Stimulated activated CD8-positive, alpha-beta memory T cell treated with anti-CD3 and anti-CD28 coated beads, Interleukin-15, amount 100 ng/mL, for 4 hours (primary cell): Measurements from ENCODE around the gene TBCD.

Source experiments
- DNase-seq, 2 donors: peaks; one replicate each; pipeline ENCODE4 v3.0.0-alpha.2; 2020; ENCODE audit warnings: low read depth in 2 of 2

Gene TBCD

DNA sequence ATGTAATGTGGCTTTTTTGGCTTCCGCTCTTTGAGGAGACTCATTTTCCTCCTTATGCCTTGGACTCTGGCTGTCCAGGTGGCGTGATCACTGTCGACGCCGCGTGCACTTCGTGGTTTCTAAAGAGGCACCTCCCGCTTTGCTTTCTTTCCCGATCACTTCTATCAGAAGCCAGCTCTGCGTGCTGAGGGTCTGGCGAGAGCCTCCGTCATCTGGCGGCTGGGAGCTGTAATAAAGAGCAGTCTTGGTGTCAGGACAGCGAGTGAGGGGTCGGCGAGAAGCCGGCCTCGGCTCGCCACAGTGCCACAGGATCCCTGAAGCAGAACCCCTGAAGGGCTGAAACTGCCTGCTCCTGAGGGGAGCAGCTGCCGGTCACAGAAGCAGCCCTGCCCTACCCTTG, 80.5 kb downstream of the TBCD start:
- DNase-seq: no peak

DNA sequence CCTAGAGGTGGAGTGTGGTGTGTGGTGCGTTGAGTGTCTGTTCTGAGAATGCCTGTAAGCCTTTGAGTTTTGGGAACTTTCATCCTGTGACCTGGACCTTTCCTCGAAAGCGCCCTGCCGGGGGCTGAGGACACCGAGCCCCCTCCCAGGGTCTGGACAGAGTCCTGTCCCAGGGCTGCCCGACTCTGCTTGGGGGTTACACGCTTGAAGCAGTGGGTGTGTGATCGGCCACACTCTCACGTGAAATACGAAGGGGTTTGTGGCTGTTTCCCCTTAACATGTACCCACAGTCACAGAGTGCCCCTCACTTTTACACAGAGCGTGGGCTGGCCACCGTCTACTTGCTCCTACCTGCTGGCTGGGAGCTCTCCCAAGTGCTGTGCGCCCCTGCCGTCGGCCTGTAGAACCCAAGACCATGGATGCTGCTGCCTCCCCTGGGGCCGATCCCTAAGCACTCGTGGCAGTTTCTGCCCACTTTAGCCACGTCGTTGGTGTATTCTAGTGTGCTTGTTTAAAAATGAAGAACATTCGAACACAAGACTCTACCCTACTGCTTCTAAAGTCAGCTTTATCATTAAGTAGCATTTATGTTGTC, 81.1 kb downstream of the TBCD start:
- no peak for DNase-seq

DNA sequence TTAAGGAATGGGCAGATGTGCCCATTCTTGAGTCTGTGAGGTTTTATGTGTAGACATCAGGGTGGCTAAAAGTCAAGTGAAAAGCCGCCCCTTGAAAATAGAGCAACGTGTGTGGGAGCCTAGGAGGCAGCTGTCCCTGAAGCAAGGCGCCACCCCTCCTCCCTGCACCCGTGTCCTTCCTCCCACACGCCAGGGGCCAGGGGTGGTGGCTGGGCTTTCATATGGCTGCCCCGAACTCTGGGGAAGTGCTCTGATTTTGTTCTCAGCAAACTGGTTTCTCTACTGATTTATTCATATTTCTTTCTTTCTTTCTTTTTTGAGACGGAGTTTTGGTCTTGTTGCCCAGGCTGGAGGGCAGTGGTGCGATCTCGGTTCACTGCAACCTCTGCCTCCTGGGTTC, 83.3 kb downstream of the TBCD start:
- DNase-seq: no peak

DNA sequence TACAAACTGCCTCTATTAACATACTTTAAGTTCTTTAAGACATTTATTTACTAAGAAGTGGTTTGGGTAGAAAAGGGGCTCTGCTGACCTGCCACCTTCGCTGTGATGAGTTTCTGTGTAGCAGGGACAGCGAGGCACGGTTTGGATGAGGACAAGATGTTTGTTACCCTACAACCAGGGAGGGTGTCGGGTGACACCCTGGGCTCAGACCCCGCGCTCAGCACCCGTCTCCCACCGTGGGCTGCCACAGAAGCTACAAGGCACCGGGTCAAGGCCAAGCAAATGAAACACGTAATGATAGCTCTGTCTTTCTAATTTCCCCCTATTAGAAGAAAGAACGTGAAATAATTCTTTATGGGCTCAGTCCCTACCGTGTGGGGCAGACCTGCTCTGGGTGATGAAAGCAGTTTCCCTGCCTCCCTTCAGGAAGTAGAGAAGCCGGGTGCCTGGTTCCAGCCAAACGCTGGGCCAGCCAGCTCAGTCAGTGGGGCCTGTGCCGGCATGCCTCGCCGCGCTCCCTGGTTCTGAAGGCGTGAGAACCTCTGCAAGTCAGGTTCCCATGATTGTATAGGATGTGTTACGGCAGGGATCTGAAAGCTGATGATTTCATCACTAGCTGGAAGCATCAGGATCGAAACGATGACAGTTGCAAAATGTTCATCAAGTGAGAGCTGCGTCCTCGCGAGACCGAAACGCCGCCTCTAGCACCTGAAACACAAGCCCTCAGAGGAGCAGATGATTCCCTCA, 84.1 kb downstream of the TBCD start:
- no peak for DNase-seq

DNA sequence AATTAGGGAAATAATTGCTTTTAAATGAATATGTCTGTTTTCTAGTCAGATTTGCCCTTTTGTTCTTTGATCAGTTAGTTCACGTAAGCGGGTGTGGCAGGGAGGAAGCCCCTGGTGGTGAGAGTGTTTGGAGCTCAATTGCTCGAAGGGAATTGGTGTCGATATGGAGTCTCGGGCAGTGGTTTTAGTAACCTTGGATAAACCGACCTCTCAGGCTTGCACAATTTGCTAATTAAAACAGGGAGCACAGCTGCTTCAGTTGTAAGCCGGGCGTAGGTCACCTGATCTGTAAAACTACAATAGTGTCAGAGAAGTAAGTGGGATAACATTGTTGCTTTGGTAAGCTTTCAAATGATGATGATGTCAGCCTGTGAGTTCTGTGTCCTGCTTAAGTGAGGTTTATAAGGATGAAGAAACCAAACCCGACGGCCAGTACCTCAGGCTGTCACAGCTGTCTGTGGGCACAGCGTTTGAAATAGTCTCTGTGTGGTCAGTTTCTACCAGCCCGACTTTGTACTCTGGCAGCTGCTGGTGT, 85.0 kb downstream of the TBCD start:
- DNase-seq: no peak

DNA sequence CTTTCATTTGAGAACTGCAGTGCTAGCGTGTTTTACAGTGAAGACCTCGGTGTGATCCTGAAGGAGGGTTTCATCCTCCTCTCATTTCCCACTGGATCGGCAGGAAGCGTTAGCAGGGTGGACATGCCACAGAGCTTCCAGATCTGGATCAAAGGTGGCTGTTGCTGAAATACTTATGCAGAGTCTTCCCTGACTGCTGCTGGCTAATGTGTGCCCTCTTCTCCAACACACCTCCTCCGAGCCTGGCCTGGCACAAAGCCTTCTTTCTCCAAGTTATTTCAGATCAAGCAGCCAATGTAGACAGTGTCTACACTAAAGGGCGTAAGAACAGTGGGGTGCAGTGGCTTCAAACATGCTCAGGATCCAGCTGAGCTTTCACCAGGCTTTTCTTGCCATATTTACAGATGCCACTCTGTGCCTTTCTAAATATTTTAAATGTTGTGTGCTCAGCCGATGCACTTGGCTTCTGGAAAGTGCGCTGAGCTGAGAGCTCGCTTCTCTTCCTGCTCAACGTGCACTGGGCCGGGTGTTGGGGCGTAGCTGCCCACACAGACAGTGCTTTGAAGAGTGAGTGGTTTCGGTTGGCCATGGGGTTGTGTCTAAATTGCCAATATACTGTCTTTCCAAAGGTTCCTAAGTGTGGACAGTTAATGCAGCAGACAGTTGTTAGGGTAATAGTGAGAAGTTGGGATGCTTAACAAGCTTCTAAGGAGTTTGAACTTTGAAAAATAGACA, 85.9 kb downstream of the TBCD start:
- DNase-seq: no peak

DNA sequence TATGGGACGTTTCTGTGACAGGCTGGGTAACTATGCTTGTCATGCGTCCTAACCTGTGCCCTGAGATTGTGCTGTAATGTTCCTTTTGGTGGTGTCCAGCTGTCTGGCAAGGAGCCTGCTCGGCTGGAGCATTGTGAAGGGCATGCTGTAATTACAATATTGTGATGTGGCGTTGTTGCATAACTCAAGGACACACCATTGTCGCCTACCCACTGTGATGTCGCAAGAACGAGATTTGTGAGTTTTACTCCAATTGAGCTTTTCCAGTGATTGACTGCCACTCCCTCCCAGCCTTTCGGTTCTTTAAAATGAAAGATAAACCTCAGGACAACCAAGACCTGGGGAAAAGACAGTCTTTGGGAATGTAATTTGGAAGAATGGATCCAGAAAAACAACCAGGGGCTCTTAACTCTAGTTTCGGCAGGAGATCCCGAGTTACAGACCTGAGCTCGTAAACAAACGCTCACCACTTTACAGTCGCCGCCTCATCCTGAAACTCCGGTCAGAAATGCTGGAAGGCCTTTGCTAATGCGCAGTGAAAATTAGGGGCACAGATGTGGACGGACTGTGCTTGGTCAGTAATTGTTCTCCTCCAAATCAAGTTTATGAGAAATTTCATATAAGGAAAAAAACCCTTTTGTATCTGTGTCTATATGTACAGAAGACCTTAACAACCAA, 86.7 kb downstream of the TBCD start:
- DNase-seq: no peak

DNA sequence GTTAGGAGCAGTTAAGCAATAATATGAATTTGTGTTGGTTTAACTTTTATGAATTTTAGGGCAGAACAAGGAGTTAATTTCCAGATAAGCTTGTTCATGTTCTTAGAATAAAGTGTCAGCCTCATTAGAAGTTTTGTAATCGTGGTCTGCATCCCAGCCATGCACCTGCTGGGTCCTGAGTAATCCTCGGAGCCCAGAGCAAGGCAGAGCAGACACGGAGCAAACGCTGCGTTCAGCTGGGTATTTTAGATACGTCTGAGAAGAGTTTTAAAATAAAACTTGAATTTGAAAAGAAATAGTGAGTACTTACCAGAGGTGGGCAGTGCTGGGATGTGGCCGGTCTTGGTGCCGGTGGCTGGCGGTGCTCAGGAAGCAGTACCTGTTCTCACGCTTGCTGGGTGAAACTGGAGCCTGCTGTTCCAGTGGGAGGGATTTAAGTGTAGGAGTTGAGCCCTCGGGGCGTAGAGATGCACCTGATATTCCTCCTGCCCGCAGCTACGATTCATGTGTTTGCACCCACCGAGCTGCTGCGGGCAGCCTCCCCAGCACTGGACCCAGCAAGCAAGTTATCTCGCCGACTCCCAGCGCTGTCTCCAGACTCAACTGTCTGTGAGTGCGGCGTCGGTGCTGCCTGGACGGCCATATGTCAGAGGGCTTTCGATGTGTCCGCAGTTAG, 87.9 kb downstream of the TBCD start, which contains the start of gene ZNF750:
Gene ZNF750, minus strand, starts transcription at position 406 of the 676 bp plus-strand sequence. CDS start 7,568 bp downstream, outside the sequence.
- DNase-seq: no peak

DNA sequence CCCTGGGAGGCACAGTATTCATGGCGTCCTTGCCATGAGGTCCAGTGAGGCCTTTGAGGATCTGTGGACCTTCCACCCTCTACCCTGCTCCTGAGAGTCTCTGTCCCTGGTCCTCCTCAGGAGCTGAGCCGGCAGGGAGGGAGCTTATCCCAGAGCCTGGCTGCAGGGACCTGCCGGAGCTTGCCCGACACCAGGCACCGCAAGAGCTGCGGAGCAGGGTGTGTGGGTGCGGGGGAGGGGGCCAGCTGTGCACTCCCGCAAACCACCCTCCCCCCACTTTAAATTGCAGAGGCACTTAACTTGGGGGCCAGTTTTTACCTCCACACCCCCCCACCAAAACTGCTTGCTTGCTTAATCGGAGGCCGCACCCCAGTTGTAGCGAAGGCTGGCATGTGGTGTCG, 88.6 kb downstream of the TBCD start:
- DNase-seq: no peak

DNA sequence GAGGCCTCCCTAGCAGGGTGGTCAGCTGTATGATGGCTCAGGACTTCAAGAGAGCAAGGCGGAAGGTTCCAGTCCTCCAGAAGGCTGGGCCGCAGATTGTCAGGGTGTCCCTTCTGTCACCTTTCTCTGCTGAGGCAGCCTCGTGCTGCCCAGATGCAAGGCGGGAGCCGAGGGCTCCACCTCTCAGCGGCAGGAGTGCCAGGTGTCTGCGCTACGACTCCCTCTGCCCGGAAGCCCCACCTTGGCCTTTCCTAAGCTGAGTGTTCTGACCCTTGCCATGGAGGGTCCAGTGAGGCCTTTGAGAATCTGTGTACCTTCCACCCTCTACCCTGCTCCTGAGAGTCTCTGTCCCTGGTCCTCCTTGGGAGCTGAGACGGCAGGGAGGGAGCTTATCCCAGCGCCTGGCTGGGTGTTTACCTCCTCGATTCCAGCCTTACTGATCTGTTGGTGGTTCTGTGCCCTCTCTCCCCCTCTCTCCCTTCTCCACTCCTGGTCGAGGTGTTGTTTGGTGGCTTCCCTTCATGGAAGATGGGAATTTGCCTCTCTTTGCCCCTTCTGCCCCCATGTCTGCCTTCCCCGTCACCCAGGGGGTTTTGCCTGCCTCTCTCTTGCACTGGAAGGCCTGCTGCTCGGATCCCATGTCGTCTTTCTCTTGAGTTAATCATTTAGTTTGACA, 90.2 kb downstream of the TBCD start:
- DNase-seq: no peak

DNA sequence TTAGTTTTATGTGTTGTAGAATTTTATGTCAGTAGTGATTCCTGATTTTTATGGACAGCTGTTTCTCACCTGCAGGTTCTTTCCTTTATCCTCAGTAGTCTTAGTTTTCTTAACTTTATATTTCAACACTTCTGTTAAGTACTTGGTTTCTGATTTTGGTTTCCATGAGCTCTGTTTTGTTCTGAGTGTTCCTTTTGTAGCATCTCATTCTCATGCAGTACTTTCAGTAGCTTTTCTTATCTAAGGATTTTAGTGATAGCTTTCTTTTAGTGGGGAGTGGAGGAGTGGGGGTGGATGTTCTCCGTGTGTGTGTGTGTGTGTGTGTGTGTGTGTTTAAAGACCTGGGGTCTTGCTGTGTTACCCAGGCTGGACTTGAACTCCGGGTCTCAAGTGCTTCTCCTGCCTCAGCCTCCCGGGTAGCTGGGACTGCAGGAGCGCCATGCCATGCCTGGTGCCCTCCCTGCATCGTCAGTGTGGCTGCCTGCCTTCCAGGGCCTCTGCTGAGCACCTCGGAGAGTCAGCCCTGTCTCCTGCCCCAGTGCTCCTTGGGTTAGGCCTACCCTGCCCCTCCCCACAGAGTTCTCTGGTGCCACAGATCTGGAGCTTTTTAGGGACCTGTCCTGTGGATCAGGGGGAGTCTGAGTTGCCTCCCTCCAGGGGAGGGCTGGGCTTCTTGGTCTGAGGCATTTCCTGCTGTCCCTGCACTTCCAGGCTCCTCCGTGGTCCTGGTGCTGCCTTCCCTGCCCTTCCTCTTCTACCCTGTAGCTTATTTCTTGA, 92.2 kb downstream of the TBCD start:
- DNase-seq: no peak

DNA sequence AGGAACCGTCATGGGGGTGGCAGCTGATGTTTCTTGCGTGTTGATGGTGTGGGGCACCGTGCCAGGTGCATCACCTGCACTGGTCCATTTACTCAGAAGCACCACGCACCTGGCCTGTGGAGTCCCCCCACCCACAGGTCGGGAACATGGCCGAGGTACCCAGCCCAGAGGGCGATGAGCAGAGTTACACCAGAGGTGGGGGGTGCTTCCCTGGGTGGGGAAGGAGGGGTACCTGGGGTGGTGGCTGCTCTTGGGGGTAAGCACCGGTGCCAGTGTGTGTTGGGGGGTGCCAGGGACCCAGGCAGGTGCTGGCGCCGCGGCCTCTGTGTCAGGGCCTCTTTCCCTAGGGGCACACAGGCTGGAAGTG, 92.9 kb downstream of the TBCD start:
- no peak for DNase-seq

DNA sequence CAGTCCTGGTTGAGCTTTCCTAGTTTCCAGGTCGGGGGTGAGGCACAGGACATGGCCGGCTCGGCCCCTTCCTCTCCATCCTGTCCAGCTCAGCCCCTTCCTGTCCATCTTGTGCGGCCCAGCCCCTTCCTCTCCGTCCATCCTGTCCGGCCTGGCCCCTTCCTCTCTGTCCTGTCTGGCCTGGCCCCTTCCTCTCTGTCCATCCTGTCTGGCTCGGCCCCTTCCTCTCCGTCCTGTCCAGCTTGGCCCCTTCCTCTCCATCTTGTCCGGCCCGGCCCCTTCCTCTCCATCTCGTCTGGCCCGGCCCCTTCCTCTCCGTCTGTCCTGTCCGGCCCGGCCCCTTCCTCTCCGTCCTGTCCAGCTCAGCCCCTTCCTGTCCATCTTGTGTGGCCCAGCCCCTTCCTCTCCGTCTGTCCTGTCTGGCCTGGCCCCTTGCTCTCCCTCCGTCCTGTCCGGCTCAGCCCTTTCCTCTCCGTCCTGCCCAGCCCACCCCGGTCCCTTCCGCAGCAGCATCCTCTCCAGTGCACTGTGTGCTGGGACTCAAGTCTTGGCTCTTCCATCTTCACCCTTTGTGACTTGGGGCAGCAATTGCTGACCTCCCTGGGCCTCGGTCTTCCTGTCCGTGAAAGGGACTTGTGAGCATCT, 93.4 kb downstream of the TBCD start:
- no peak for DNase-seq

DNA sequence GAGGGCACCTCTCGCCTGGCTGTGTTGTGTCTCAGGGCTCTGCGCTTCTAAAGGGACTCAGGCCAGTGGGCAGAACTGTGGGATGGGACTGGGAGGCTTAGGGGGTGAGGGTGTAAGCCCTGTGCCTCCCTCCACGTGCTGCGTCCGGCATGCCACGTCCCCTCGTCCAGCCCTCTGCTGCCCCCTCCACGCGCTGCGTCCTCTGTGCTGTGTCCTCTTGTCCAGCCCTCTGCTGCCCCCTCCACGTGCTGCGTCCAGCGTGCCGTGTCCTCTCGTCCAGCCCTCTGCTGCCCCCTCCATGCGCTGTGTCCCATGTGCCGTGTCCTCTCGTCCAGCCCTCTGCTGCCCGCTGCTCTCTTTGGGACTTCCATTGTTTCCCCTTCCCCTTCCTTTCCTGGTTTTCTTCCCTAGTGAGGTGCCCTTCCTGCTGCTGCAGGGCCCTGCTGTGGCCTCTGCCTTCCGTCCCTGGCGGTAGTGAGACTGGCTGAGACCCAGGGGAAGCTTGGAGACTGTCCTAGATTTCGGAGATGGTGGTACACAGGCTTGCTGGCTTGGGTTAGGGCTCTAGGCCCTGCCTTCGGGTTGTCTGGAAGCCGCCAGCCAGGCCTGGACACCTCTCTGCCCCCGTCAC, 94.3 kb downstream of the TBCD start:
- no peak for DNase-seq

DNA sequence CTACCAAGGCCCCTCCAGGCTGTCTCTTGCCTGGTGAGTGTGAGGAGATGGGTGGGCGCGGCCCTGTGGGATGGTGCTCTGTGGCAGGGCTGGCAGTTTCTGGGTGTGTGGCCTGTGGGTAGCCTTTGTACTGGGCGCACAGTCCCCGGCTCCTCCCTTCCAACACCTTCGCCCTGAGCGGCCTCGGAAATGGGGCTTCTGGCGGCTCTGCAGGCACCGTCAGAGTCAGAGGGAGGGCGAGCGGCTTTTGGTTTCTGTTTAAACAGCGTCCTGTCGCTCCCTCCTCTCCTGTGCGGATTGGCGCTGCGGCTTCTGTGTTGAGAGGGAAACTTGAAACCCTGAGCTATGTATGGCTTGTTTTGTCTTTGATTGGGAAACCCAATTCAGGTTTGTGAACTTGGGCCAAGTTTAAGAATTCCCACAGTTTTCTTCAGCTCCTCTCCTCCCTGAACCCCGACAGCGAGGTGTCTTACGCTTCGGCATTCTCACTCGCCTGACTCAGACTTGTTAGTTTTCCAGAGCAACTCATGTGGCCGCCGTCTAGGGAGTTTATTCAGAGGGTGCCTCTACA, 96.2 kb downstream of the TBCD start:
- peak; percentile 26 to 32 for DNase-seq

DNA sequence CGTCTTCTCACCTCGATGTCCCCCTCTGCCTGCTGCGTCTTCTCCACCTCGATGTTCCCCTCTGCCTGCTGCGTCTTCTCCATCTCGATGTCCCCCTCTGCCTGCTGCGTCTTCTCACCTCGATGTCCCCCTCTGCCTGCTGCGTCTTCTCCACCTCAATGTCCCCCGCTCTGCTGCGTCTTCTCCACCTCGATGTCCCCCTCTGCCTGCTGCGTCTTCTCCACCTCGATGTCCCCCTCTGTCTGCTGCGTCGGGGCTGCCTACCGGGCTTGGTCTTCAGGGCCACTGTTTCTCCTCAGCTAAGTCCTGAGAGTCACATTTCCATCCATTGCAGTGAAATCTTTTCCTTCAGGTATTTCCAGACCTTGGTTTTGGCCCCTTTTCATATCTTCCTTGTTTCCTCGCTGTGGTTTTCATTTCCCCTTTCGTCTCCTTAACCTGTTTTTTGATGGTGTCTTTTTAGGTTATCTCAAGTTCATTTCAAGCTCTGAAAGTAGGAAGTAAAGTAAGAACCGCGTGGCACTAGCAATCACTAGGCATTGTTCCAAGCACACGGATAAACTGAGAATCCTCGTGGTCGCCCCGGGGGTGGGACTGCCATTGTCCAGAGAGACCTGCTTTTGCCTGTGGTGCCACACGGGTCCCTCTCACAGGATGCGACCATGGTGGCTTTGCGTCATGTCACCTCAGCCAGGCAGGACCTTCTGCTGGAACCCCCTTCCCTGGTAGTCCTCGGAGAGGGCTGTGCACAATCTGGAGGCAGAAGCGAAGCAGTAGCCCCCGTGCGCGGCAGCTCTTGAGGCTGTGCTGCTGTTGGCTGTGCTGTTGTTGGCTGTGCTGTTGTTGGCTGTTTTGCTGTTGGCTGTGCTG, 97.4 kb downstream of the TBCD start:
- no peak for DNase-seq

DNA sequence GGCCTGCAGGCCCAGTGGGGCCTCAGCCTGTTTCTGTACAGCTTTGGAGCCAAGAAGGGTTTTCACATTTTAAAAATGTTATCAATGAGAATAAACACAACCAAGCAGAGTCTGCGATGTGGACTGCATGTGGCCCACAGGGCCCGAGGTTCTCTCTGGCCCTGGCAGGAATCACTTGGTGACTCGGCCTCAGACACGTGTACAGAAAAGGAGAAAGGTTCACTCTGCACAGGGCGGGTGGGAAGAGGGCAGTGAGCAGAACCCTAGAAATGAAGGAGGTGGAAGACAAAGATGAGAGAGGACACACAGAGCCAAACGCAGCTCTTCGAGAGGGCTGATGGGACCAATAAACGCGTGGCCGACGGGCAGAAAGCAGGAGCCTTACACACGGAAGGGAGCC, 99.5 kb downstream of the TBCD start:
- DNase-seq: no peak

DNA sequence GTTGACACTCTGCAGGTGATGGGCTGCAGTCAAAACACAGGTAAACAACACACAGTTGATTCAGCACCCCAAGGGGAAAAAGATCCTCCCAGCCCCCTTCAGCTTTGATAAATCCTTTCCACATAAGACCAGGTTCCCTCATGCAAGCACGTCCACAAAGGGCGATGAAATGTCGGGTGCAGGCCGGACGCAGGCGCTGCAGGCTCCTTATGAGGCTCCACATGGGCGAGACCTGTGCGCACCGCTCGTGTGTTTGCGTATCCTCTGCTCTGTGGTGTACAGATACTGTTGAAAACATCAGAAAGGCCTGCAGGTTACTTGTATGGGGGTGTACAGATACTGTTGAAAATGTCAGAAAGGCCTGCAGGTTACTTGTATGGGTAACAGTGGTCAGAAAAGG, 102.4 kb downstream of the TBCD start:
- DNase-seq: no peak
